HepG2 (cell line): ENCODE results near the gene TMEM256. TPM values are rescaled to one million over a fixed set of nuclear protein-coding genes. Genes with fewer than 3 reads are reported as not detected.

Experiments
- BRF2 ChIP-seq: sonication (generic); formaldehyde crosslinking; IDR thresholded peaks from 2 replicates; pipeline ENCODE4 v1.8.1; 2022; ENCODE audit warnings: mild to moderate bottlenecking, missing genetic modification reagents
- CENPT ChIP-seq: sonication (generic); formaldehyde crosslinking; IDR thresholded peaks from 2 replicates; pipeline ENCODE4 v1.8.0; 2022; ENCODE audit warnings: low read depth, mild to moderate bottlenecking, moderate library complexity, missing genetic modification reagents
- FOSL1 ChIP-seq: sonication (generic); formaldehyde crosslinking; IDR thresholded peaks from 2 replicates; pipeline ENCODE4 v1.9.0; 2021; ENCODE audit warnings: missing genetic modification reagents, borderline replicate concordance
- FOXA1 ChIP-seq, 2 experiments: fragments of 450-650 bp in 1 of 2; sonication (generic) in 1 of 2; formaldehyde crosslinking in 1 of 2; IDR thresholded peaks; 2 replicates each; pipeline versions ENCODE4 v1.4.0 to v1.6.1; 2016 to 2020; ENCODE audit warnings: missing genetic modification reagents in 1 of 2
- FOXA3 ChIP-seq: IDR thresholded peaks from 2 replicates; pipeline ENCODE4 v1.6.1; 2016; ENCODE audit warnings: missing genetic modification reagents, missing compliant biosample characterization
- KDM3A ChIP-seq: IDR thresholded peaks from 2 replicates; pipeline ENCODE4 v1.6.1; 2018; ENCODE audit warnings: low read depth, missing compliant biosample characterization
- MAX ChIP-seq: IDR thresholded peaks from 2 replicates; pipeline ENCODE4 v1.6.1; 2012; ENCODE audit warnings: inconsistent platforms
- MAZ ChIP-seq, 2 experiments: sonication (generic) in 1 of 2; formaldehyde crosslinking in 1 of 2; IDR thresholded peaks; 2 replicates each; pipeline versions ENCODE4 v1.5.0 to v1.6.1; 2012 to 2020; ENCODE audit warnings: low read depth in 2 of 2, mild to moderate bottlenecking in 2 of 2, borderline replicate concordance in 1 of 2, improper control_type of control experiment in 1 of 2, low read length in 1 of 2, missing genetic modification reagents in 1 of 2, moderate library complexity in 1 of 2
- MBNL3 ChIP-seq: fragments of 250-450 bp; sonication (Bioruptor Pico); conservative IDR thresholded peaks from 2 replicates; pipeline ENCODE4 v1.8.0; 2022; ENCODE audit warnings: mild to moderate bottlenecking, inconsistent platforms
- NCOA2 ChIP-seq: sonication (generic); formaldehyde crosslinking; IDR thresholded peaks from 2 replicates; pipeline ENCODE4 v1.8.0; 2022; ENCODE audit warnings: inconsistent platforms
- PAF1 ChIP-seq: IDR thresholded peaks from 2 replicates; pipeline ENCODE4 v1.6.1; 2016; ENCODE audit warnings: missing genetic modification reagents, missing compliant biosample characterization
- SRSF4 ChIP-seq: fragments of 200-400 bp; formaldehyde crosslinking; IDR thresholded peaks from one replicate; pipeline ENCODE4 v1.6.1; 2018; ENCODE audit warnings: mild to moderate bottlenecking, low read depth, low read length, moderate library complexity; ENCODE audit not compliant: poor library complexity, severe bottlenecking
- TCF7 ChIP-seq: sonication (generic); IDR thresholded peaks from 2 replicates; pipeline ENCODE4 v1.6.1; 2016; ENCODE audit warnings: antibody characterized with exemption, low read depth
- TOPORS ChIP-seq: sonication (generic); formaldehyde crosslinking; IDR thresholded peaks from 2 replicates; pipeline ENCODE4 v1.8.0; 2023; ENCODE audit warnings: mild to moderate bottlenecking, missing genetic modification reagents
- TSC22D2 ChIP-seq: sonication (generic); formaldehyde crosslinking; IDR thresholded peaks from 2 replicates; pipeline ENCODE4 v1.5.1; 2020; ENCODE audit warnings: missing genetic modification reagents, mild to moderate bottlenecking, borderline replicate concordance
- ZEB1 ChIP-seq: IDR thresholded peaks from 2 replicates; pipeline ENCODE4 v1.6.1; 2012; ENCODE audit warnings: mild to moderate bottlenecking, low read depth, inconsistent platforms; ENCODE audit not compliant: insufficient replicate concordance
- ZNF414 ChIP-seq: sonication (generic); formaldehyde crosslinking; IDR thresholded peaks from 2 replicates; pipeline ENCODE4 v1.5.0; 2020; ENCODE audit warnings: missing genetic modification reagents
- ZNF639 ChIP-seq: conservative IDR thresholded peaks from 2 replicates; pipeline ENCODE4 v1.6.1; 2018; ENCODE audit warnings: missing genetic modification reagents
- polyA plus RNA-seq, 8 experiments: library from polyadenylated mRNA; depleted of rRNA in 3 of 8; stranded (reverse) in 7 of 8; unstranded in 1 of 8; fragments of >200 nt; fragmentation: Illumina TruSeq in 4 of 8; extraction: Trizol in 4 of 8; gene quantifications; 2 replicates each; pipeline versions ENCODE4 v1.2.1 to v1.2.3, GENCODE V29; 2011 to 2016; ENCODE audit warnings: low read depth in 4 of 8, missing spikeins in 1 of 8, mixed read lengths in 1 of 8; ENCODE audit not compliant: insufficient read depth in 1 of 8
- total RNA-seq, 5 experiments: library from RNA; depleted of rRNA; stranded (reverse); fragments of >200 nt; fragmentation: Illumina TruSeq; extraction: Trizol; gene quantifications; 2 replicates each; pipeline ENCODE4 v1.2.3, GENCODE V29; 2016; ENCODE audit warnings: low read depth in 1 of 5
- TF ChIP-seq, protein P1 (sequence below): sonication (generic); formaldehyde crosslinking; IDR thresholded peaks from 2 replicates; pipeline ENCODE4 v1.5.1; 2020; ENCODE audit warnings: missing genetic modification reagents, mild to moderate bottlenecking, borderline replicate concordance

The TMEM256 gene
- total and polyA plus RNA-seq, 2 of the 13 experiments (the other 11 are each of a cell fraction or from before 2014, with no cell fraction given): 231 to 252 TPM

DNA sequence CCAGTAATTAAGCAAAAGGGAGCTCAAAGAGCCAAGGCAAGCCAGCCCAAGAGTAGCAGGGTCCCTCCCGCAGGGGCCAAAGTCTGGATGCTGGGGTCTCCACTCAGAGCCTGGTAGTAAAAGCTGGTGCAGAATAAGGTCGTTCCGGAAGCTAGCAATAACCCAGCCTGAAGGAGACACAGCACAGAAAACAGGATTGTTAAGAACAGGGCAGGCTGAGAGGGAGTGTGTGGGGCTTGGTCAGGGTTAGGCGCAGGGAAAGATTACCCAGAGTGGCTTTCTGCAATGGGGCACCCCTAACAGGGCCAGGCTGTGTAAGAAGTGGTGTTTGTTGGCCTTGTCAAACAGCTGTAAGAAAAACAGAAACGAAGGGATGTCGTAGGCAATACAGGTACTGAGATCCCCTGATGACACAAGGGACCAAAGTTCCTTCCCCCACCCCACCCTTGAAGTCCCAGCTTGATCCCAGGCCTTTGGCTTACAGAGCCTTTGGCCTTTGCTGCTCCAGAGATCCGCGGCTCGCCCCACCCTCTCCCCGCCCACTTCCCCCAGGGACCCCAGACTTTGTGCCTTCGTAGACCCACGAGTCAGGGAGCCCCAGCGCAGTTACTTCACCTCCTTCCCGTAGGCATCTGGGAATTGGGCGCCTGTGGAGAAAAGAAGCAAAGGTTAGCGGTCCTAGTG lies 712 bp downstream of the TMEM256 start (continued):
- TF ChIP-seq ZNF639 (CRISPR knock-in tag) (no peak), KDM3A (CRISPR knock-in tag) (no peak; the same call in 1 of the 2 replicates), TSC22D2 (CRISPR knock-in tag) (no peak), FOXA1 (IDR thresholded peaks at IDR 0.05) (no peak), FOXA1 (CRISPR knock-in tag; IDR thresholded peaks at IDR 0.05) (peak; percentile 36; the same call in 1 of the 2 replicates), ZEB1 (no peak), ZNF414 (CRISPR knock-in tag) (peak; percentile 59; the same call in 1 of the 2 replicates), MBNL3 (no peak), MAZ (IDR thresholded peaks at IDR 0.05; ENCODE audit: borderline replicate concordance, low read depth, low read length) (no peak), MAZ (CRISPR knock-in tag; IDR thresholded peaks at IDR 0.05; ENCODE audit: low read depth) (no peak), BRF2 (CRISPR knock-in tag) (0 out of 2 replicates have a peak, but pooled peaks have one; percentile 15), FOXA3 (peak; percentile 68; the same call in 1 of the 2 replicates), TOPORS (CRISPR knock-in tag) (0 out of 2 replicates have a peak, but pooled peaks have one; percentile 32), NCOA2 (CRISPR knock-in tag) (no peak; the same call in 1 of the 2 replicates), SRSF4 (no peak), CENPT (CRISPR knock-in tag) (no peak), FOSL1 (CRISPR knock-in tag) (no peak), TCF7 (no peak), MAX (no peak), PAF1 (CRISPR knock-in tag) (no peak)
- TF ChIP-seq, protein P1, sequence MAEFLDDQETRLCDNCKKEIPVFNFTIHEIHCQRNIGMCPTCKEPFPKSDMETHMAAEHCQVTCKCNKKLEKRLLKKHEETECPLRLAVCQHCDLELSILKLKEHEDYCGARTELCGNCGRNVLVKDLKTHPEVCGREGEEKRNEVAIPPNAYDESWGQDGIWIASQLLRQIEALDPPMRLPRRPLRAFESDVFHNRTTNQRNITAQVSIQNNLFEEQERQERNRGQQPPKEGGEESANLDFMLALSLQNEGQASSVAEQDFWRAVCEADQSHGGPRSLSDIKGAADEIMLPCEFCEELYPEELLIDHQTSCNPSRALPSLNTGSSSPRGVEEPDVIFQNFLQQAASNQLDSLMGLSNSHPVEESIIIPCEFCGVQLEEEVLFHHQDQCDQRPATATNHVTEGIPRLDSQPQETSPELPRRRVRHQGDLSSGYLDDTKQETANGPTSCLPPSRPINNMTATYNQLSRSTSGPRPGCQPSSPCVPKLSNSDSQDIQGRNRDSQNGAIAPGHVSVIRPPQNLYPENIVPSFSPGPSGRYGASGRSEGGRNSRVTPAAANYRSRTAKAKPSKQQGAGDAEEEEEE (CRISPR knock-in tag): no peak
